K562 (cell line): Measurements from ENCODE around the gene MESP1. TPM values are rescaled to one million over a fixed set of nuclear protein-coding genes. Genes with fewer than 3 reads are reported as not detected.

Experiments used
- CTBP1 ChIP-seq: fragments of 450-650 bp; IDR thresholded peaks from 2 replicates; pipeline ENCODE4 v1.6.1; 2016; ENCODE audit warnings: borderline replicate concordance
- HCFC1 ChIP-seq: IDR thresholded peaks from 2 replicates; pipeline ENCODE4 v1.6.1; 2012; ENCODE audit warnings: low read depth, low read length, improper control_type of control experiment
- HDAC3 ChIP-seq: fragments of 450-650 bp; IDR thresholded peaks from 2 replicates; pipeline ENCODE4 v1.6.1; 2018; ENCODE audit warnings: borderline replicate concordance, mild to moderate bottlenecking, moderate library complexity; ENCODE audit not compliant: partially characterized antibody
- JUND ChIP-seq, 2 experiments: IDR thresholded peaks; 2 replicates in 1 of 2; 3 replicates in 1 of 2; pipeline ENCODE4 v1.6.1; 2011; ENCODE audit warnings: borderline replicate concordance in 2 of 2, low read depth in 2 of 2, low read length in 2 of 2, improper control_type of control experiment in 1 of 2, missing biosample characterization in 1 of 2, missing genetic modification characterization in 1 of 2, missing genetic modification reagents in 1 of 2
- MGA ChIP-seq: fragments of 450-650 bp; IDR thresholded peaks from 2 replicates; pipeline ENCODE4 v1.6.1; 2016; ENCODE audit warnings: mild to moderate bottlenecking, moderate library complexity
- PHF8 ChIP-seq: fragments of 200-600 bp; sonication (generic); IDR thresholded peaks from 2 replicates; pipeline ENCODE4 v1.6.1; 2012; ENCODE audit warnings: mixed run types, mild to moderate bottlenecking, inconsistent platforms, low read length, moderate library complexity, borderline replicate concordance
- PTRF ChIP-seq: fragments of 450-650 bp; IDR thresholded peaks from 2 replicates; pipeline ENCODE4 v1.6.1; 2016; ENCODE audit warnings: mild to moderate bottlenecking, missing genetic modification characterization, missing compliant biosample characterization
- RBM17 ChIP-seq: fragments of 200-400 bp; formaldehyde crosslinking; IDR thresholded peaks from 2 replicates; pipeline ENCODE4 v1.6.1; 2017; ENCODE audit warnings: low read depth, mild to moderate bottlenecking, low read length, borderline replicate concordance
- SIN3A ChIP-seq, 2 experiments: fragments of 150-350 bp in 1 of 2; IDR thresholded peaks; 2 replicates each; pipeline ENCODE4 v1.6.1; 2011 to 2016; ENCODE audit warnings: borderline replicate concordance in 2 of 2, low read depth in 2 of 2, low read length in 2 of 2, mild to moderate bottlenecking in 2 of 2, moderate library complexity in 2 of 2; ENCODE audit not compliant: control insufficient read depth in 1 of 2
- SMAD3 ChIP-seq: fragments of 450-650 bp; formaldehyde crosslinking; conservative IDR thresholded peaks from 2 replicates; pipeline ENCODE4 v1.4.0; 2020; ENCODE audit warnings: mild to moderate bottlenecking
- SREBF1 ChIP-seq: fragments of 150-350 bp; IDR thresholded peaks from 2 replicates; pipeline ENCODE4 v1.6.1; 2014; ENCODE audit warnings: antibody characterized with exemption, low read depth, low read length, borderline replicate concordance
- ZFP36 ChIP-seq: fragments of 150-350 bp; IDR thresholded peaks from 2 replicates; pipeline ENCODE4 v1.6.1; 2018; ENCODE audit warnings: low read length, low read depth; ENCODE audit not compliant: partially characterized antibody
- ZNF263 ChIP-seq: sonication (generic); formaldehyde crosslinking; IDR thresholded peaks from 2 replicates; pipeline ENCODE4 v1.8.0; 2022; ENCODE audit warnings: mild to moderate bottlenecking, missing genetic modification reagents, borderline replicate concordance
- ZNF589 ChIP-seq: fragments of 200-800 bp; sonication (Bioruptor generic); IDR thresholded peaks from 2 replicates; pipeline ENCODE4 v1.6.1; 2016; ENCODE audit warnings: low read depth, missing genetic modification characterization, missing compliant biosample characterization
- polyA plus RNA-seq, 8 experiments: library from polyadenylated mRNA; depleted of rRNA in 4 of 8; stranded (reverse) in 5 of 8; unstranded in 3 of 8; fragments of >200 nt; fragmentation: Nextera tagmentation in 2 of 8; fragmentation: Illumina TruSeq in 1 of 8; extraction: Ambion mirVana in 2 of 8; extraction: Trizol in 1 of 8; gene quantifications; 2 replicates each; pipeline versions ENCODE4 v1.2.1 to v1.2.3, GENCODE V29; 2011 to 2014; ENCODE audit warnings: inconsistent platforms in 1 of 8, missing spikeins in 1 of 8
- total RNA-seq, 7 experiments: library from RNA; depleted of rRNA in 6 of 7; stranded (reverse); fragments of >200 nt in 6 of 7; fragmentation: Illumina TruSeq in 2 of 7; extraction: Trizol in 2 of 7; gene quantifications; 2 replicates each; pipeline versions ENCODE4 v1.2.1 to v1.2.3, GENCODE V29; 2011 to 2021; ENCODE audit warnings: low replicate concordance in 1 of 7
- TF ChIP-seq, protein P1 (sequence below): sonication (generic); formaldehyde crosslinking; IDR thresholded peaks from 2 replicates; pipeline ENCODE4 v1.8.0; 2022; ENCODE audit warnings: mild to moderate bottlenecking, missing genetic modification reagents

The MESP1 gene
- total and polyA plus RNA-seq, 9 of the 15 experiments (the other 6 are each of a cell fraction or from before 2014, with no cell fraction given) = 0.14 to 1.1 (median 0.36) TPM; not detected in 4

DNA sequence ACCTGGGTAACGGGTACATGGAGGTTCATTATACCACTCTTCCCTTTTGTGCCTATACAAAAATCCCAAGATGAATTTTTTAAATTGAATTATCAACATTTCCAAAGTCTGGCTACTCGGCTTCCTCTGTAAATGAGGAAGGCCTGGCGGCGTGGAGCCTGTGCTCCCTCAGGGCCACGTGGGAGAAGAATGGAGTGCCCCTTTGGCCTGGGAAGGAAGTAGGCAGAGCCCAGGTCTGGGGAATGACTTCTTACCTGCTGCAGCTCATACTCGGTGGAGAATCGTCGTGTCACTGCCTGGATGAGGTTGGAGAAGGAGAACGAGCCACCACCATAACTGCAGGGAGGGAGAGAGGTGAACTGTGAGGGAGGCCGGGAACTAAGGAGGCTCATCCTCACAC is 39.2 kb upstream of the MESP1 start (continued):
- TF ChIP-seq MGA = no peak
- no peak for TF ChIP-seq SREBF1
- no peak for TF ChIP-seq SMAD3 (CRISPR knock-in tag)
- TF ChIP-seq HCFC1 = no peak
- no peak for TF ChIP-seq JUND (IDR thresholded peaks at IDR 0.05; ENCODE audit: borderline replicate concordance, low read depth, low read length)
- no peak for TF ChIP-seq JUND (tag; IDR thresholded peaks at IDR 0.05; ENCODE audit: borderline replicate concordance, low read depth, low read length)
- no peak for TF ChIP-seq PHF8
- no peak for TF ChIP-seq ZNF589 (CRISPR knock-in tag)
- TF ChIP-seq ZFP36 = no peak
- TF ChIP-seq PTRF = no peak
- TF ChIP-seq RBM17 = no peak
- TF ChIP-seq HDAC3 = no peak
- no peak for TF ChIP-seq ZNF263 (CRISPR knock-in tag)
- no peak for TF ChIP-seq SIN3A (IDR thresholded peaks at IDR 0.05; ENCODE audit: borderline replicate concordance in 2 of 2, control insufficient read depth in 1 of 2, low read depth in 2 of 2, low read length in 2 of 2)
- TF ChIP-seq CTBP1 = no peak
- TF ChIP-seq, protein P1, sequence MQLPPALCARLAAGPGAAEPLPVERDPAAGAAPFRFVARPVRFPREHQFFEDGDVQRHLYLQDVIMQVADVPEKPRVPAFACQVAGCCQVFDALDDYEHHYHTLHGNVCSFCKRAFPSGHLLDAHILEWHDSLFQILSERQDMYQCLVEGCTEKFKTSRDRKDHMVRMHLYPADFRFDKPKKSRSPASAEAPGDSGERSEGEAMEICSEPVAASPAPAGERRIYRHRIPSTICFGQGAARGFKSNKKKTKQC (CRISPR knock-in tag) = no peak
